ENCODE results near the gene ERF. TPM values are rescaled to one million over a fixed set of nuclear protein-coding genes. Genes with fewer than 3 reads are reported as not detected.

Gene ERF
- total and polyA plus RNA-seq, 10 of the 15 experiments (the other 5 are each of a cell fraction or from before 2014, with no cell fraction given) = 0.02 to 51.8 (median 14.4) TPM

- TF ChIP-seq, protein P1, sequence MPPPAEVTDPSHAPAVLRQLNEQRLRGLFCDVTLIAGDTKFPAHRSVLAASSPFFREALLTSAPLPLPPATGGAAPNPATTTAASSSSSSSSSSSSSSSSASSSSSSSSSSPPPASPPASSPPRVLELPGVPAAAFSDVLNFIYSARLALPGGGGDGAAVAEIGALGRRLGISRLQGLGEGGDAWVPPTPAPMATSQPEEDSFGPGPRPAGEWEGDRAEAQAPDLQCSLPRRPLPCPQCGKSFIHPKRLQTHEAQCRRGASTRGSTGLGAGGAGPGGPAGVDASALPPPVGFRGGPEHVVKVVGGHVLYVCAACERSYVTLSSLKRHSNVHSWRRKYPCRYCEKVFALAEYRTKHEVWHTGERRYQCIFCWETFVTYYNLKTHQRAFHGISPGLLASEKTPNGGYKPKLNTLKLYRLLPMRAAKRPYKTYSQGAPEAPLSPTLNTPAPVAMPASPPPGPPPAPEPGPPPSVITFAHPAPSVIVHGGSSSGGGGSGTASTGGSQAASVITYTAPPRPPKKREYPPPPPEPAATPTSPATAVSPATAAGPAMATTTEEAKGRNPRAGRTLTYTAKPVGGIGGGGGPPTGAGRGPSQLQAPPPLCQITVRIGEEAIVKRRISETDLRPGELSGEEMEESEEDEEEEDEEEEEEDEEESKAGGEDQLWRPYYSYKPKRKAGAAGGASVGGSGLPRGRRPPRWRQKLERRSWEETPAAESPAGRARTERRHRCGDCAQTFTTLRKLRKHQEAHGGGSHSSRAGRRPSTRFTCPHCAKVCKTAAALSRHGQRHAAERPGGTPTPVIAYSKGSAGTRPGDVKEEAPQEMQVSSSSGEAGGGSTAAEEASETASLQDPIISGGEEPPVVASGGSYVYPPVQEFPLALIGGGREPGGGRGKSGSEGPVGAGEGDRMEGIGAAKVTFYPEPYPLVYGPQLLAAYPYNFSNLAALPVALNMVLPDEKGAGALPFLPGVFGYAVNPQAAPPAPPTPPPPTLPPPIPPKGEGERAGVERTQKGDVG (CRISPR knock-in tag; IDR thresholded peaks at IDR 0.05) = no peak
- no peak for TF ChIP-seq TCF7 (IDR thresholded peaks at IDR 0.05; ENCODE audit: borderline replicate concordance)
- no peak for TF ChIP-seq MTA2 (IDR thresholded peaks at IDR 0.05; ENCODE audit: low read depth)
- TF ChIP-seq STAT1 (conservative IDR thresholded peaks at IDR 0.05) = no peak
- TF ChIP-seq KLF5 (IDR thresholded peaks at IDR 0.05; ENCODE audit: partially characterized antibody) = no peak
- TF ChIP-seq ATF2 (IDR thresholded peaks at IDR 0.05; ENCODE audit: low read length) = no peak
These were observed 29.8 kb downstream of the ERF start (continued) for GRCh38 chr19:42224940-42225717.

- 4% methylated on average over 6 of the region's 6 CpGs for WGBS (ENCODE audit: insufficient coverage, insufficient replicate concordance, low lambda C conversion rate, missing lambda C conversion rate)
- DNase-seq (ENCODE audit: low read depth, low spot score) (no peak), ATAC-seq (no peak), FAIRE-seq (no peak)
- ChIA-PET POLR2A (interaction anchor here (1.3 to 3.1 kb wide), 5 partner anchors 11 to 50 kb away, joined by 3 to 37 read pairs (median 4); partner anchors contain the start of gene GSK3A), CTCF (interaction anchor here (0.5 to 2.1 kb wide), 4 partner anchors 20 to 101 kb away, joined by 3 to 8 read pairs (median 4); no protein-coding TSS in a partner anchor), SMC1A (ENCODE audit: uncharacterized antibody, unreplicated experiment) (interaction anchor here (1.7 to 2.4 kb wide), 3 partner anchors 20 to 22 kb away, joined by 4 to 10 read pairs (median 6); no protein-coding TSS in a partner anchor), RAD21 (ENCODE audit: unreplicated experiment) (interaction anchor here (2.6 kb wide), 2 partner anchors 21 kb away, joined by 9 to 18 read pairs; partner anchors contain the start of gene GSK3A)
- Histone ChIP-seq H3K27me3 (replicated peaks in 1 of 2; ENCODE audit: control insufficient read depth in 2 of 2, insufficient read depth in 2 of 2, low read length in 1 of 2) (no peaks in the 10 kb centered on the region), H3K4me1 (ENCODE audit: control insufficient read depth, insufficient read depth, low read length) (peaks cover 18% of the 10 kb centered on the region), H2AFZ (ENCODE audit: control insufficient read depth, low read depth, low read length) (no peak overlapping the region), H3K4me2 (ENCODE audit: control insufficient read depth, insufficient read depth) (peak overlapping the region; percentile 91), H3K27ac (ENCODE audit: control insufficient read depth, insufficient read depth) (peak overlapping the region; percentile 83), H3K79me2 (ENCODE audit: control insufficient read depth, insufficient read depth, low read length) (peaks cover 47% of the 10 kb centered on the region), H3K9me3 (replicated peaks; ENCODE audit: control insufficient read depth, insufficient read depth, low read length) (no peaks in the 10 kb centered on the region), H4K20me1 (ENCODE audit: control insufficient read depth, insufficient read depth) (no peaks in the 10 kb centered on the region), H3K4me3 (peak overlapping the region; percentile 97), H3K36me3 (ENCODE audit: control insufficient read depth in 2 of 2, insufficient read depth in 2 of 2, low read length in 1 of 2) (peaks cover 5 to 13% of the 10 kb centered on the region in 2 experiments; a peak in 3 of 4 replicates), H3K9ac (ENCODE audit: control insufficient read depth, insufficient read depth, low read length) (peak overlapping the region; percentile 98)
- no TSS peak for BruUV-seq (replicated peaks)
- TF ChIP-seq ZNF384 (IDR thresholded peaks at IDR 0.05; ENCODE audit: borderline replicate concordance, low read depth, low read length) (no peak), ZSCAN29 (IDR thresholded peaks at IDR 0.05) (no peak), SMAD1 (IDR thresholded peaks at IDR 0.05; ENCODE audit: low read depth, partially characterized antibody) (no peak)
- in situ Hi-C loops (cut with MboI) = no loop called here
- intact Hi-C loops (cut with micrococcal nuclease; ENCODE audit: unreplicated experiment) = loop anchor here (2.0 kb wide), 2 partner anchors 22 to 60 kb away; partner anchors contain the start of gene GSK3A
These were observed 34.2 kb downstream of the ERF start for GRCh38 chr19:42220751-42221097.
